Measurements from ENCODE around the gene BAIAP2. TPM values are rescaled to one million over a fixed set of nuclear protein-coding genes. Genes with fewer than 3 reads are reported as not detected.

Gene BAIAP2
- total and polyA plus RNA-seq, 8 donors: 4.7 to 16.4 (median 11.1) TPM

DNA sequence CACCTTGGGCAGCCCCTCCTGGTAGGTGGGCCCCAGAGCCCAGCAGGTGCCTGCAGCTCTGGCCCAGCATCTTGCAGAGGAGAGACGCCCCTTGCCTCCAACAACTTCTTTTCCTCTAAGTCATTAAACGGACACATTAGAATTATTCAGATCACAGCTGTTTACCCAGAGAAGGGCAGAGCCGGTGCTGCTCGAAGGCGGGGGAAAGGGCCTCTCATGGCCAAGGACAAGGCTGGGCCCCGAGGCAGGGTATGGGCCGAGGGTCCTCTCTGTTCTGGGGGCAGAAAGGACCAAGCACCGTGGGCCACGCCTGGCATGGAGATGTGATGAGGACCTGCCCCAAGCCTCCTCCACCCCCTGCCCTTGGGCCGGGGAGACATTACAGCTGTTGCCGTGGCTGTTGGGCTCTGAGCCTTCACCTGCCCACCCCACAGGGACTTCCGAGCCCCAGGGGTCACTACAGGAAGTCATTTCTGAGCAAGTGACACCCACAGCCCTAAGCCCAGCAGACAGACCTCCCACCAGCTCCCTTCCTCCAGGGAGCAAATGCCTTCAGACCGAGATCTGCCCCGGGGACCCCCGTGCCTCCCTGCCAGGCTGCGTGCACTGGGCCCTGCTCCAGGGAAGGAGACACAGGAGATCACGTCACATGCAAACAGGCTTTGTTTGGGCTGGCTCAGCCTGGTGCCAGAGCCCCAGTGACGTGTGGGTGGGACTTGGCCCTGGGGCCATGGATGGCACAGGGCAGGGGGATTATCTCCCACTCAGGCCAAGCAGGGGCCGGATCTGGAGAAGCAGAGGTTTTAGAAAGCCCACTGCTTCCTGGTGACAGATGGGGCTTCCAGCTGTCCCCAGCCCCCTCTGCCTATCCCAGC is 129.7 kb downstream of the BAIAP2 start:
- TF ChIP-seq, protein P1, sequence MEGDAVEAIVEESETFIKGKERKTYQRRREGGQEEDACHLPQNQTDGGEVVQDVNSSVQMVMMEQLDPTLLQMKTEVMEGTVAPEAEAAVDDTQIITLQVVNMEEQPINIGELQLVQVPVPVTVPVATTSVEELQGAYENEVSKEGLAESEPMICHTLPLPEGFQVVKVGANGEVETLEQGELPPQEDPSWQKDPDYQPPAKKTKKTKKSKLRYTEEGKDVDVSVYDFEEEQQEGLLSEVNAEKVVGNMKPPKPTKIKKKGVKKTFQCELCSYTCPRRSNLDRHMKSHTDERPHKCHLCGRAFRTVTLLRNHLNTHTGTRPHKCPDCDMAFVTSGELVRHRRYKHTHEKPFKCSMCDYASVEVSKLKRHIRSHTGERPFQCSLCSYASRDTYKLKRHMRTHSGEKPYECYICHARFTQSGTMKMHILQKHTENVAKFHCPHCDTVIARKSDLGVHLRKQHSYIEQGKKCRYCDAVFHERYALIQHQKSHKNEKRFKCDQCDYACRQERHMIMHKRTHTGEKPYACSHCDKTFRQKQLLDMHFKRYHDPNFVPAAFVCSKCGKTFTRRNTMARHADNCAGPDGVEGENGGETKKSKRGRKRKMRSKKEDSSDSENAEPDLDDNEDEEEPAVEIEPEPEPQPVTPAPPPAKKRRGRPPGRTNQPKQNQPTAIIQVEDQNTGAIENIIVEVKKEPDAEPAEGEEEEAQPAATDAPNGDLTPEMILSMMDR (IDR thresholded peaks at IDR 0.05): no peak
- H3K27ac ChIP-seq: peak overlapping the region; percentile 87 to 93 (median 90)
- H3K36me3 ChIP-seq: no peaks in the 10 kb centered on the region
- ATAC-seq: peak; percentile 71 to 78 (median 74)
- FAIRE-seq: no peak
- DNase-seq: peak; percentile 72 to 91 (median 80)
- peaks cover 0 to 30% (median 22%) of the 10 kb centered on the region in 3 donors for H3K4me1 ChIP-seq
- intact Hi-C loops (cut with DNase I): no loop called here
- no peaks in the 10 kb centered on the region for H3K9me3 ChIP-seq
- WGBS, 2 donors: 24 to 29% methylated on average over 19 of the region's 19 CpGs
- peak overlapping the region; percentile 40 to 78 (median 66) for H3K4me3 ChIP-seq
- H3K27me3 ChIP-seq: no peaks in the 10 kb centered on the region

DNA sequence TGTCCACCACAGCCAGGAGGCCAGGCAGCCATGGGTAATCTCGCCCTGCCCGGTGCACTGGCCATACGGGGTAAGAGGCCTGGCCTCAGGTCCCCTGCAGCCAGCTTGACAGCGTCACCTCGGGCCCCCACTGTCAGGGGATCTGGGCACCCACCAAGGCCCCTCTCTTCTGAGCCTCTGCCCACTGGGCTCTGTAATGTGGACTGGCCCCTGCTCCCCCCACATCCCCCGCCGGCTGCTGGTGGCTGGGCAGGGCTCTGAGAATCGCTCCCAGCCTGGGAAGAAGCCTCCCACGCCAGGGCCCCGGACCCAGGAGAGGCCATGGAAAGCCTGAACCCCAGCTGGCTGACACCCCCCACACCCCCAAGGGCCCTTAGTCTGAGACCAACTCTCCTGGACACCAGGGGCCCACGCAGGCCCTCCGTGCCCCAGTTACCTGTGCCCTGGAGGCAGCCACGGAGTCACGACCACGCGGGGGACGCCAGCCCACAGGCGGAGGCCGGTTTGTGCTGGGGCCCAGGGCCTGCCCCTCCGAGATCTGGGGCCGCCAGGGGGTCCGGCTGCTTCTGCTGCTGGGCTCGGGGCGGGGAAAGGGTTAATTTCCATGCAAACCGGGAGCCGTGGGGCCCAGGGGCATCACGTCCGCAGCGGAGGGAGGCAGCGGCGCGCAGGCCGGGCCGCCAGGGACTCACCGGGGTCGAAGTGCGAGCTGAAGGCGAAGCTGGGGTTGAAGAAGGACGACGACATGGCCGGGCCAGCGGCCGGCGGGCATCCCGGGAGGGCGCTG is 130.5 kb downstream of the BAIAP2 start, which contains the start of gene PVALEF:
Gene PVALEF (plus strand): TSS at position 262 of the 787 bp plus-strand sequence. CDS start 15,720 bp downstream, outside the sequence.
- DNase-seq (peak; percentile 41 to 82 (median 66)), FAIRE-seq (no peak), ATAC-seq (peak; percentile 44 to 56 (median 49))
- H3K4me3 ChIP-seq: peak within 1 kb of the TSS; percentile 40 to 78 (median 66)
- no peaks in the 10 kb centered on the region for H3K9me3 ChIP-seq
- H3K27ac ChIP-seq: peak within 1 kb of the TSS; percentile 87 to 93 (median 90)
- H3K4me1 ChIP-seq: peaks cover 0 to 26% (median 21%) of the 10 kb centered on the region in 3 donors
- H3K27me3 ChIP-seq: no peaks in the 10 kb centered on the region
- TF ChIP-seq, protein P1 (IDR thresholded peaks at IDR 0.05): no peak
- no peaks in the 10 kb centered on the region for H3K36me3 ChIP-seq
- 4 to 8% methylated on average over 37 to 46 of the region's 46 CpGs for WGBS, 2 donors
- intact Hi-C loops (cut with DNase I): no loop called here

- no peak for DNase-seq
- WGBS, 2 donors: 1% methylated on average over 17 to 56 of the region's 62 CpGs
- peak within 1 kb of the TSS; percentile 40 to 78 (median 66) for H3K4me3 ChIP-seq
These were observed 131.1 kb downstream of the BAIAP2 start, which contains the start of gene AATK for GRCh38 chr17:81166033-81166492. Gene AATK (minus strand): TSS chr17:81166221. CDS start chr17:81165992, 229 bp downstream.

More at GRCh38 chr17:81166033-81166492, 131.1 kb downstream of the BAIAP2 start, which contains the start of gene AATK:
- intact Hi-C loops (cut with DNase I): no loop called here
- Histone ChIP-seq H3K27ac (peak within 1 kb of the TSS; percentile 87 to 93 (median 90)), H3K9me3 (no peaks in the 10 kb centered on the region), H3K4me1 (peaks cover 0 to 20% (median 16%) of the 10 kb centered on the region in 3 donors), H3K27me3 (no peaks in the 10 kb centered on the region), H3K36me3 (no peaks in the 10 kb centered on the region)
- TF ChIP-seq, protein P1 (IDR thresholded peaks at IDR 0.05): no peak
- no peak for ATAC-seq
- FAIRE-seq: no peak

Small RNA genes lying within 50 kb of the gene (microRNA-seq; reads per million reads assigned to microRNA genes)
- gene MIR1250 (1.8 to 2.7 reads per million in 2 donors), gene MIR3065 (0 reads per million in 2 donors), gene MIR338 (0 reads per million in 2 donors), gene MIR657 (0 reads per million in 2 donors)

Other genes starting within 250 kb of the BAIAP2 start
- gene CHMP6, start 43.3 kb upstream of the BAIAP2 start, total RNA-seq: 10 to 100 TPM in 4 of 6 donors, 1 to 10 TPM in 2; 9.5 to 15.1 (median 12.4) TPM
- 10 to 100 TPM; 22.4 to 30.8 TPM for gene CHMP6, start 43.3 kb upstream of the BAIAP2 start, polyA plus RNA-seq
- under 1 TPM in 4 of 6 donors, not detected in 2; 0.12 to 0.51 (median 0.27) TPM for gene PVALEF, start 130.4 kb downstream of the BAIAP2 start, total RNA-seq
- under 1 TPM; 0.11 to 0.12 TPM for gene PVALEF, start 130.4 kb downstream of the BAIAP2 start, polyA plus RNA-seq
- 10 to 100 TPM; 24.9 to 49.6 (median 30.1) TPM for gene AATK, start 131.1 kb downstream of the BAIAP2 start, total RNA-seq
- gene AATK, start 131.1 kb downstream of the BAIAP2 start, polyA plus RNA-seq: 10 to 100 TPM; 24.3 to 40.1 TPM
- 1 to 10 TPM; 3.4 to 6.9 (median 4.1) TPM for gene CEP131, start 187.8 kb downstream of the BAIAP2 start, total RNA-seq
- 10 to 100 TPM; 22.5 to 22.8 TPM for gene CEP131, start 187.8 kb downstream of the BAIAP2 start, polyA plus RNA-seq
- 10 to 100 TPM; 13.8 to 30.7 (median 16.1) TPM for gene TEPSIN, start 203.9 kb downstream of the BAIAP2 start, total RNA-seq
- 10 to 100 TPM; 54.4 to 98.5 TPM for gene TEPSIN, start 203.9 kb downstream of the BAIAP2 start, polyA plus RNA-seq
- gene NDUFAF8, start 204.2 kb downstream of the BAIAP2 start, total RNA-seq: 10 to 100 TPM; 17.5 to 26.3 (median 20.0) TPM
- gene NDUFAF8, start 204.2 kb downstream of the BAIAP2 start, polyA plus RNA-seq: 10 to 100 TPM; 29.2 to 34.1 TPM